Measurements from ENCODE around the gene PGA5.
"Not testable (repeated sequence)": the region's sequence is repeated elsewhere in the genome, so short reads cannot be mapped to it uniquely, and the experiment has no call there.

Gene PGA5

GRCh38 chr11:61240875-61241274 lies at the start of gene PGA5:
PGA5 (plus strand) TSS chr11:61241175; CDS start chr11:61241227, 52 bp downstream.
- DNase-seq (ENCODE audit: low read depth) = not testable (repeated sequence)

GRCh38 chr11:61193596-61193995 lies 47.4 kb upstream of the PGA5 start:
- DNase-seq (ENCODE audit: low read depth) = no peak

- no peak for DNase-seq (ENCODE audit: low read depth)
These were observed 46.8 kb upstream of the PGA5 start for GRCh38 chr11:61194169-61194671.

- no peak for DNase-seq (ENCODE audit: low read depth)
These were observed 45.8 kb upstream of the PGA5 start for GRCh38 chr11:61194981-61195695.

DNA sequence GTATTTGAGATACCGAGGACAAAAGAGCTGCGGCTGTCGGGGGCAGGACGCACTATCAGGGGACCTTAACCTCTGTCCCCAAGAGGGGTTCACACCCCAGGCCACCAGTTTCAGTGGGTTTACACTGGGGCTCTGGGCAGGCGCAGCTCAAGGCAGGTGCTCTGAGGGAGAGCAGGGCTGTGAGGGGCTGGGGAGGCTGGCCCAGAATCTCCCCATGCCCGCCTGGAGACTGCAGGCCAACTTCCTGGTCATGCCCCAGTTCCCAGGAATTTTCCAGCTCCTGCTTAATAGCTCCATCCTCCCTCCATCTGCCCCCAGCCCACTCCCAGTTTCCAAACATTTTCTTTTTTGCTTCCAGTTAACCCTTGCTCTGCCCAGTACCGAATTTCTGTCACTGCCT lies 45.3 kb upstream of the PGA5 start:
- no peak for DNase-seq (ENCODE audit: low read depth)

- DNase-seq (ENCODE audit: low read depth) = no peak
These were observed 42.6 kb upstream of the PGA5 start for GRCh38 chr11:61198361-61198760.

DNA sequence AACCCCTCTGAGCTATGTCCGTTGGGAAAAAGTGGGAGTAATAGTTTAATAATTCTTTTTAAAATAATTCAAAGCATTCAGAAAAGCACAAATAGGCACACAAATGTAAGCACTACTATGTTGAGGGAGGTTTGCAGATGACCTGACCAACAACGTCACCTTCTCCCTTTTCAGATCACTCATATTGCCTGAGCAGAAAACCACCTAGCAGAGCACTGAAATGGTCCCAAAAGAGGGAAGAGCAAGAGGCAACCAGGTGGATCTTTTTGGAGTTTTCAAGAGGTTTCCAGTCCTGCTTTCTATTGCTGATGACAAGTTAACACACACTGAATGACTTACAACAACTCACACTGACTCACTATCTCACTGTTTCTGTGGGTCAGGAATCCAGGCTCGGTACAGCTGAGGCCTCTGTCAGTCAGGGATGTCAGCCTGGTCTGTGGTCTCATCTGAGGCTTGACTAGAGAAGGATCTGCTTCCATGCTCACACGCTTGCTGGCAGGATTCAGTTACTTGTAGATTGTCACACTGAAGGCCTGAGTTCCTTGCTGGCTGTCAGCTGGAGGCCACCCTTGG lies 41.9 kb upstream of the PGA5 start:
- DNase-seq (ENCODE audit: low read depth) = no peak

DNA sequence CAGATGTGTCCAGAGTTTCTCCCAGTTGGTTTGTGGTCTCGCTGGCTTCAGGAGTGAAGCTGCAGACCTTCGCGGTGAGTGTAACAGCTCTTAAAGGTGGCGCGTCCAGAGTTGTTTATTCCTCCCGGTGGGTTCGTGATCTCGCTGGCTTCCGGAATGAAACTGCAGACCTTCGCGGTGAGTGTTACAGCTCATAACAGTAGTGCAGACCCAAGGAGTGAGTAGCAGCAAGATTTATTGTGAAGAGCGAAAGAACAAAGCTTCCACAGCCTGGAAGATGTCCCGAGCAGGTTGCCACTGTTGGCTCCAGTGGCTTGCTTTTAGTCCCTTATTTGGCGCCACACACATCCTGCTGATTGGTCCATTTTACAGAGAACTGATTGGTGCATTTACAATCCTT lies 39.5 kb upstream of the PGA5 start:
- DNase-seq (ENCODE audit: low read depth) = no peak

GRCh38 chr11:61202950-61203746 lies 37.8 kb upstream of the PGA5 start, which contains the start of gene PGA3:
PGA3 (plus strand) TSS chr11:61203515; CDS start chr11:61203565, 50 bp downstream.
- DNase-seq (ENCODE audit: low read depth) = not testable (repeated sequence)

- DNase-seq (ENCODE audit: low read depth) = not testable (repeated sequence)
These were observed 37.1 kb upstream of the PGA5 start for GRCh38 chr11:61203873-61204272.

GRCh38 chr11:61204502-61205059 lies 36.4 kb upstream of the PGA5 start:
- DNase-seq (ENCODE audit: low read depth) = not testable (repeated sequence)

GRCh38 chr11:61207636-61208310 lies 33.2 kb upstream of the PGA5 start:
- DNase-seq (ENCODE audit: low read depth) = not testable (repeated sequence)

DNA sequence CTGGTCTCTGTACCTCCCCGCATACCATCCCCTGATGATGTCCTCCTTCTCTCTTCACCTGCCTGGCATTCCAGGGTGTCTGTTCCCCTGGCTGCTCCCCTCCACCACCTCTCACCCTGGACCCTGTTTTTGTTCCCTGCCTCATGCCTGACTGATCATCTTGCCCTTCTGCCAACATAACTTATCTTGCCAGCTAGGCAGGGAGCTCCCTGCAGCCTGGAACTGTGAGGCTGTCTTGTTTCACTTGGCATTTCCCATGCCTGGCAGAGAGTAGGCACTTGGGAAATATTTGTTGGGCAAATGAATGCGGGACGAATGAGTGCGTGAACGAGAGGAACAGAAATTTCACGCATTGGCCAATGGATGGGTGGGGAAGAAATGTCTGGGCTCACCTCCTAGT lies 30.3 kb upstream of the PGA5 start:
- not testable (repeated sequence) for DNase-seq (ENCODE audit: low read depth)

DNA sequence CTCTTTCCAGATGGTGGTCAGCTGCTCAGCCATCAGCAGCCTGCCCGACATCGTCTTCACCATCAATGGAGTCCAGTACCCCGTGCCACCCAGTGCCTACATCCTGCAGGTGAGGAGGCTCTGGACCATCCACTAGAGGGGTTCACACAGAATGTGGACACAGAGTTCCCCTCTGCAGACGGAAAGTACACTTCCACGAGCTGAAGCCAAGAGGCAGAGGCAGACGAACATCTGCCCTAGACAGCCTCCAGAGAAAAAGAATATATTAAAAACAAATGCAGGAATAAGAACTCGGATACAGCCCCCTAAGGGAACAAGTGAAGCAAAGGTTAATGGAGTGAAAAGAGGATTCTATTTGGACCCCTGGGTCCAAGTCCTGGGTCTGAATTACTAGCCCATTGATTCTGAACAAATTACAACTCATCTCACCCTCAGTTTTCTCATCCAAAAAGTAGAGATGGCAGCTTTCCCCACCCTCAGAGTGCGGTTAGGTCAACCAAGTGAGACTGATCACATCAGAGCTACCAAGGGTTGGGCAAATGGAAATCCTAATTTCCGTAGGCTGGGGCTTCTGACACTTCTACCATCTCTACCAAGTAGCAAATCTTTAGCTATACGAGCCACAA lies 29.5 kb upstream of the PGA5 start:
- DNase-seq (ENCODE audit: low read depth) = not testable (repeated sequence)

DNA sequence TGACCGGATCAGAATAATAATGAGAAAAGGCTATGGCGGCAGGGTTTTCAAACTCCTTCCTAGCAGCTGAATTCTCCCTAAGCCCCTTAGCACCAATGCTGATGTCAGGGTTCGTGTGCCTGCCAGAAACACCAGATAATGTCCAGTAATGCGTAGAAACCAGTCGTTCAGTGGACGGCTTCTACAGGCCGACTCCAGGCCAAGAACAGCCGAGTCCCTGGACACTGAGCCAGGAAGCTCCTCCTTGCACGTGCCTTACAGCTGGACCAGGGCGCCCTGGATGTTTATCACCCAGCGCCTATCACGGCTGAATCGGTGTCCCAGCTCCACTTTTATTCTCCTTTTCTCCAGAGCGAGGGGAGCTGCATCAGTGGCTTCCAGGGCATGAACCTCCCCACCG lies 28.8 kb upstream of the PGA5 start:
- DNase-seq (ENCODE audit: low read depth) = not testable (repeated sequence)

- DNase-seq (ENCODE audit: low read depth) = not testable (repeated sequence)
These were observed 27.2 kb upstream of the PGA5 start for GRCh38 chr11:61213711-61214324.

GRCh38 chr11:61218306-61218705 lies 22.7 kb upstream of the PGA5 start:
- not testable (repeated sequence) for DNase-seq (ENCODE audit: low read depth)

- not testable (repeated sequence) for DNase-seq (ENCODE audit: low read depth)
These were observed 22.0 kb upstream of the PGA5 start for GRCh38 chr11:61219016-61219415.

DNA sequence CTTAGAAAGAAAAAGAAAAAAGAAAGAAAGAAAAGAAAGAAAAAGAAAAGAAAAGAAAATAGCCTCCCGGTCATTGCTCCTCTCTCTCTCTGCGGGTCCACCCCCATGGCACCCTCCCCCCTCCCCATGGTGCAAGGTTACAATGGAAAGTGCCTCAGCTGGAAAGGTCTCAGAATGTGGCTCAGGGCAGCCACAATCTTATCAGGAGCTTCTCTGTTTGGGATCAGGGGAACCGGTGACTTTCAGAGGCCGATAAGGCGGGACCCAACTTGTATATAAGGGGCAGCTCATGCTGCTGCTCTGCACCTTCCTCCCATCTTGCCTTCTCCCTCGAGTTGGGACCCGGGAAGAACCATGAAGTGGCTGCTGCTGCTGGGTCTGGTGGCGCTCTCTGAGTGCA lies 18.9 kb upstream of the PGA5 start, which contains the start of gene PGA4:
TSS of gene PGA4 (plus strand) at position 301 of the 400 bp plus-strand sequence. CDS start at position 355, 54 bp downstream.
- DNase-seq (ENCODE audit: low read depth) = not testable (repeated sequence)

DNA sequence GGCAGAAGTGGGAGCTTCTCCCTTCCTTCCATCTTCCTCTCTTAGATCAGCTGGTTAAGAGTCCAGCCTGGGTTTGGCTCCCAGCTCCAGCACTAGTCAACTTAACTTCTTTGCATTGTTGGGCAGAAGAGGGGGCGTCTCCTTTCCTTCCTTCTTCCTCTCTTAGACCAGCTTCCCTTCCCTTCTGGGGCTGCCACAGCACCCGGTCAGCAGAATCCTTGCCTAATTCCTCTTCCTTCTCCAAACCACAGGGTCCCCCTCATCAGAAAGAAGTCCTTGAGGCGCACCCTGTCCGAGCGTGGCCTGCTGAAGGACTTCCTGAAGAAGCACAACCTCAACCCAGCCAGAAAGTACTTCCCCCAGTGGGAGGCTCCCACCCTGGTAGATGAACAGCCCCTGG lies 18.3 kb upstream of the PGA5 start:
- not testable (repeated sequence) for DNase-seq (ENCODE audit: low read depth)

Data from stimulated activated CD4-positive, alpha-beta T cell treated with anti-CD3 and anti-CD28 coated beads, Interleukin-2, amount 100 ng/mL, for 4 hours (primary cell).